Fibroblast of the aortic adventitia (primary cell): ENCODE results near the gene MALRD1. TPM values are rescaled to one million over a fixed set of nuclear protein-coding genes. Genes with fewer than 3 reads are reported as not detected.
A peak's percentile ranks its signal among the peaks of the same experiment; 100 is the strongest.

Source experiments
- DNase-seq: peaks from one replicate; pipeline ENCODE4 v3.0.0-alpha.2; 2010; ENCODE audit warnings: low read depth
- H3K4me3 ChIP-seq: 2 replicates; pipeline ENCODE4 v1.5.1; 2011; ENCODE audit warnings: low read depth, mild to moderate bottlenecking, control low read depth, low read length, moderate library complexity
- CTCF ChIP-seq: IDR thresholded peaks from 2 replicates; pipeline ENCODE4 v1.5.1; 2011; ENCODE audit warnings: mild to moderate bottlenecking, low read length, control low read depth, inconsistent platforms; ENCODE audit not compliant: insufficient read depth
- total RNA-seq: library from RNA; depleted of rRNA; stranded (reverse); fragments of >200 nt; gene quantifications from 2 replicates; pipeline ENCODE4 v1.2.3, GENCODE V29; 2012; ENCODE audit warnings: low replicate concordance

The MALRD1 gene
- total RNA-seq, 1 donor: 0.36 TPM

GRCh38 chr10:19577381-19577780 is 528.8 kb downstream of the MALRD1 start:
- DNase-seq: no peak
- no peak overlapping the region for H3K4me3 ChIP-seq
- no peak for TF ChIP-seq CTCF

- DNase-seq: no peak
- TF ChIP-seq CTCF: no peak
- H3K4me3 ChIP-seq: no peak overlapping the region
Measured at GRCh38 chr10:19577807-19578206, 529.2 kb downstream of the MALRD1 start.

- no peak overlapping the region for H3K4me3 ChIP-seq
- DNase-seq: no peak
- TF ChIP-seq CTCF: no peak
Measured at GRCh38 chr10:19578571-19578970, 530.0 kb downstream of the MALRD1 start.

- no peak for TF ChIP-seq CTCF
- DNase-seq: no peak
Measured at GRCh38 chr10:19579761-19580545, 531.4 kb downstream of the MALRD1 start.

GRCh38 chr10:19580691-19581090 is 532.1 kb downstream of the MALRD1 start:
- no peak overlapping the region for H3K4me3 ChIP-seq
- TF ChIP-seq CTCF: no peak
- no peak for DNase-seq

More at GRCh38 chr10:19579761-19580545, 531.4 kb downstream of the MALRD1 start:
- no peak overlapping the region for H3K4me3 ChIP-seq

GRCh38 chr10:19588608-19589007 is 540.0 kb downstream of the MALRD1 start:
- no peak for TF ChIP-seq CTCF
- no peak overlapping the region for H3K4me3 ChIP-seq
- DNase-seq: no peak

GRCh38 chr10:19592276-19592675 is 543.7 kb downstream of the MALRD1 start:
- TF ChIP-seq CTCF: no peak
- no peak overlapping the region for H3K4me3 ChIP-seq
- DNase-seq: peak; percentile 1
